CD4-positive, alpha-beta T cell treated with Interleukin-17A for 1 hour (primary cell): ENCODE results near the gene COL16A1.

Source experiments
- DNase-seq: peaks from one replicate; pipeline ENCODE4 v3.0.0-alpha.2; 2020

Gene COL16A1

GRCh38 chr1:31705080-31705866, 1.5 kb upstream of the COL16A1 start:
- peak; percentile 64 for DNase-seq

- no peak for DNase-seq
Observed at GRCh38 chr1:31704271-31705079, 658 bp upstream of the COL16A1 start.

DNA sequence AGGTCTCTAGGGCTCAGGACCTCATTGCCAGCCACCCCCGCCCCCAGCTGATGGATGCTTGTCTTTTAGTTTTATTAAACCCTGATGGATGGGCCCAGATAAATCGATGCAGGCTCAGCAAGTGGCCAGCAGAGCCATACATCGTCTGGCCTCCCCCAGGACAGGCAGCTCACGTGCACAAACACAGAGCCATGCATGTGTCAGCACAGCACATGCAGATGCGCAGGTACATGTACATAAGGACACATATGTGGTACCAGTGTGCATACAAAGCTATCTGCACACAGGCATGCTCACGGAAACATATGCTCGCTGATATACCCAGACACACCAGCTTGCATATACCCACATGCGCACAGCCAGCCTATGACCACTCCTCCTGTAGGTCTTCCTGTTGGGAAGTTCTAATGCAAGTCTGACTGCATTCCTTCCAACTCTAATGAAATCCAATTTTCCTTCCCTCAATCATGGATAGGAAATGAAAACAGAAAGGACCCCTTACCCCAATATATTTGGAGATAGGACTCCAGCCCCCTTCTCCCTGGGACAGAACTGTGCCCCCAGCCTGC, 897 bp downstream of the COL16A1 start:
- DNase-seq, result no peak

DNA sequence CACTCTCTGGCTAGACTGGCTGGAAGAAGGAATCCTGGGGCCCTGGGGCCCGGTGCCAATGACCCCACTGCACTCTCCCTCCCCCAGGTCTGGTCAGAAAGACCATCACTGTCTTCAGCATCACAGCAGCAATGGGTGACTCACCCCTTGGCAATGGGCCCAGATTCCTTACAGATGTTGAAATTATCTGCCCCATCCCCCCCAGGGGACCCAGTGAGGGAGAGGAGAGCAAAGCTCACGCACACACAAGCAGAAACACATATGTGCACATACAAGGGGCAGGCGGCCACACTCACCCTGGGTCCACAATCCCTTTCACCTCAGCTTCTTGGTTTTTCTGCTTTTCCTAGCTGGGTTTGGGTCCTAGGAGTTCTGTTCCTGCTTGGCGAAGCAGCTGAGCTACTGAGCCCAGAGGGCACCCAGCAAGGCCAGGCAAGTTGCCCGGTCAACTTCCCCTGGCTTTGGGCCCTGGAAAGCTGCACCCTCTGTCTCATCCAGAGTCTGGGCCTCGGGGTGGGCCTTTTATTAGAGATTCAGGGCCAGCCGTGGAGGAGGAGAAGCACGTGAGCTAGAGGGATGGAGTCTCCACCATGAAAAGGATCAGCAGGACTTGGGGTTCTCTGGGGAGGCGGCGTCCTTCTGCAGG, 2.6 kb downstream of the COL16A1 start:
- DNase-seq, result no peak

GRCh38 chr1:31700468-31701090, 3.2 kb downstream of the COL16A1 start:
- no peak for DNase-seq

DNA sequence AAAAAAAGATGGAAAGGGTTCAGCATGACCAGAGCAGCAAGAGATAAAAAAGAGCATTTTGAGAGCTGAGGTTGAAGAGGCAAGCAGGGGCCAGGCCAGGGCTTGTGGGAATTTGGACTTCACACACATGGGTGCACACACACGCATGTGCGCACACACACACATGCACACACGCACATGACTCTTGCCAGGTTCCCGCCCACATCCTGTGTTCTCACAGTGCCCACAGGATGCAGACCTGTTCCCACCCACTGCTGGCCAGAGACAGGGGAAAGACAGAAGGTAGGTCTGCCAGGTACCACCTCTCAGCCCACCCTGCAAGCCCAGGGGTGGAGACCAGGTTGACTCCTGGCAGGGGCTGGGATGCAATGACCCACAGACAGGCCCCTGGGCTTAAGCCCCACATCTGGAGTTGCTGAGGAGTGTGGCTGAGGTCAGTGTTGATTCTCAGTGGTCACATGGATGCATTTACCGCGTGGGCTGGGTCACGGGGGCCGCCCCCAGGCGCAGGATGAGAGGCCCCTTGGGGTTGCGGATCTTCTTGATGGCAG, 4.4 kb downstream of the COL16A1 start:
- DNase-seq, result peak; percentile 43

- no peak for DNase-seq
Observed at GRCh38 chr1:31697369-31697984, 6.3 kb downstream of the COL16A1 start.

DNA sequence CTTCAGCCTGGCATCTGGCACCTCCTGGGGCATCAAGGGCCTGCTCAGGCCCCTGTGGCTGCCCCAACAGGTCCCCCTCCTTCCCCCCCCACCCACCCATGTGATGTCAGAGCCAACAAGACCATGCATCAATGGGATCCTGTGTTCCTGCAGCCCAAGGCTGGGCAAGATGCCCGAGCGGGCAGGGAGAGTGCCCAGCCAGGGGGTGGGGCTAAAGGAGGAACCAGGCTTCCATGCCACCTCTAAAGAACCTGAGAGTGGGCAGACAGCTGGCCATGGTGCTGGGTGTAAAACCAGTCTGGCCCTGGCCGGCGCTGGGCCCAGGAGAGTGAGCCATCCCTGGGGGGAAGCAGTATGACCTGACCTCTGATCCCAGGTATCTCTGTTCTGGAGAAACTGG, 7.6 kb downstream of the COL16A1 start:
- DNase-seq, result no peak

DNA sequence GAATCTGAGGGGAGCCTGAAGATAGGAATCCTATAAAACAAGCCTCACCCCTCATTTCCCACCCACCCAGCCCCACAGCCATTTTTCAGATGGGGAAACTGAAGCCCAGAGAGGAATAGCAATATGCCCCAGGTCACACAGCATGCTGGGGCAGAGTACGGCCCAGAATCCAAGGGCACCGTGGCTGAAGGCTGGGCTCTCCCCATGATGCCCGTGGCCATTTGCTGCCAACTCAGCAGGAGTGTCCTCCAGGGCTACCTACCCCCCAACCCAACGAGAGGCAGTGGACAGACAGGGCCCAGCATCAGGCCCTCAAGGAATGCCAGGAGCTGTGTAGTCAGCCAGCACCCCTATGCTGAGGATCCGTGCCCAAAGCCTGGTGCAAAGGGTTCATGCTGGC, 8.5 kb downstream of the COL16A1 start:
- no peak for DNase-seq

DNA sequence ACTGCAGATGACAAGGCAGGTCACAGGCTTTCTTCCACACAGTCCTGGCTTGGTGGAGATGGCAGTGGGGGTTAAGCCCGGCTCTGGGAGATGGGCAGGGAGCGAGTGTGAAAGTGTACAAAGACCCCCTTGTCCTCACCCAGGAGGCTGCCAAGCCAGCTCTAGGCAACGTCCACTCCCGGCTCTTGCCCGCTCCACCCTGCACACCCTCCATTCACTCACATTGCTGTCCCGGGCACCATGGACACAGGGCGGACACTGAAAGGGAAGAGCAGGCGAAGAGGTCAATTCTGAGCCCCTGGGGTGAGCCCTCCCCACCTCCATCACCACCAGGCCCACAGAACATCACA, 8.9 kb downstream of the COL16A1 start:
- no peak for DNase-seq

GRCh38 chr1:31694069-31694963, 9.5 kb downstream of the COL16A1 start:
- DNase-seq, result no peak

GRCh38 chr1:31693231-31693630, 10.6 kb downstream of the COL16A1 start:
- no peak for DNase-seq

GRCh38 chr1:31691951-31692350, 11.9 kb downstream of the COL16A1 start:
- no peak for DNase-seq

DNA sequence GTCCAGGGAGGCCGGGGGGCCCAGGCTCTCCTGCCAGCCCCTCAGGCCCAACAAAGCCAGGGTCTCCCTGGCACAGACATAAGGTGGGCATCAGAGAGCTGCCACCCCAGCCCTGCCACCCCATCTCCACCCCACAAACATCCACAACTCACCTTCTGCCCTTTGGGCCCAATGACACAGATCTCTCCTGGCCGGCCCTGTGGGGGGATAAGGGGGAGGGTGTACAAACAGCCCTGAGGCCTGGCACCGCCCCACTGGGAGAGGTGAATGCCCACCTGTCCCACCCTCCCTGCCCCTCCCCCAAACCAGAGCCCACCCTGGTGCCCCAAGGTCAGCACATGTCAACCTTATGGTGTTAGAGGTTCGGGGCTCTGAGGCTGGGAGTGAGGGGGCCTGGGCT, 12.4 kb downstream of the COL16A1 start:
- DNase-seq, result no peak

- DNase-seq, result no peak
Observed at GRCh38 chr1:31690921-31691320, 12.9 kb downstream of the COL16A1 start.

DNA sequence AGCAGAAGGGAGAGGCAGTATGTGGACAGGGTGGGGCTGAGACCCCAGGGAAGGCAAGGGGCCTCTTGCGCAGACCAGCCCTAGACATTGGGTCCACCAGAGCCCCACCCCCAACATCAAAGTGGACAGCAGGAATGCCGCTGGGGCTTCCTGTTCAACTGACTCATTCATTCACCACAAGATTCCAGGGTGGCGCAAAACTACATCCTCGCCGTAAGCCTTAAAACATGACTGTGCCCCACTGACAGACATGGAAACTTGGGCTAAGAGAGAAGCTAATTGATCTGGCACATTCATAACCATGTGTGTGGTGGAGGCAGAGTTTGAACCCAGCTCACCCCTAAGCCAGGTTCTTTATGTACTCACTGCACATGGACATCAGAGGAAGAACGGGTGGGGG, 14.0 kb downstream of the COL16A1 start:
- no peak for DNase-seq

DNA sequence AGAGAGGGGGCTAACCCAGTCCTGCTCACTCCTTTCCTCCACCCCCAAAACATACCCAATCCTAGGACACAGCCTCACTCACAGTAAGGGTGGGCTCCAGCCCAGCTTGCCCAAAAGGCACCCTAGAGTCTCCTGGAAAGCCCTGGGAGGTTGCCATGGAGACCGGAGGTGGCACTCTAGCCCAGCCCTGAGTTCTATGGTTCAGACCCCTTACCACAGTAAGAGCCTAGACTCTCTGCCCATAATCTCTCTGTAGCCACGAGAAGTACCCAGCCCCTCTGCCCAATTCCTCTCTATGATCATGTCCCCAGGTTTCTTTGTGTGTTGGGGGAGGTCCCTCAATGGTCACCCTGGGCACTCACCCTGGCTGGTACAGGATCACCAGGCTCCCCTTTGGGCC, 14.4 kb downstream of the COL16A1 start:
- DNase-seq, result no peak

DNA sequence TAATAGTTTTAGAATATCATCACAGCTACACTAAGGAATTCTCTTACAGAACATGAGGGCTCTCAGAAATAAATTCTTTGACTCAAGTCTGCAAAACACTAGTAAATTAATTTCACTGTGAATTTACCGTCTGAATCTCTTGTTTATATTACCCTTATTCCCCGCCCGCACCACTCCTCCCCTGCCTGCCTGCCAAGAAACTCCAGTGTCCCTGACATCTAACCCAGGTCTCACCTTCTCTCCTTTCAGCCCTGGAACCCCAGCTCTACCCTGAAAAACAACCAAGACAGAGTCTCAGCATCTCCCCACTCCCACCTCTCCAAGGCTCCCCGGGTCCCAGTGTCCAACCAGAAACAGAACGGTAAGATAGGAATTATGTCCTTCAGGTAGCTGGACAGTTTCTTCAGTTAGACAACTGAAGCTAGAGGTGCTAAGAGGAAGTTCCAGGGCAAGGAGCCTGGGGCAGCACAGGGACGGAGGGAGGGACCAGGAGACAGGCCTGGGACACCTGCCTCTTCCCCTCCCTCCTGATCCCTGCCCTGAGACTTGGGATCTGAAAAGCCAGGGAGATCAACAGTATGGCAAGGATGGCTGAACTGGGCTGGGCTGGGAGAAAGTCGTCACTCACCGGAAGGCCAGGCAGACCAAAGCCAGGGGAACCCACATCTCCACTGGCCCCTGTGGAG, 15.4 kb downstream of the COL16A1 start:
- no peak for DNase-seq

- no peak for DNase-seq
Observed at GRCh38 chr1:31687601-31688000, 16.2 kb downstream of the COL16A1 start.

GRCh38 chr1:31685795-31686194, 18.0 kb downstream of the COL16A1 start:
- DNase-seq, result no peak

DNA sequence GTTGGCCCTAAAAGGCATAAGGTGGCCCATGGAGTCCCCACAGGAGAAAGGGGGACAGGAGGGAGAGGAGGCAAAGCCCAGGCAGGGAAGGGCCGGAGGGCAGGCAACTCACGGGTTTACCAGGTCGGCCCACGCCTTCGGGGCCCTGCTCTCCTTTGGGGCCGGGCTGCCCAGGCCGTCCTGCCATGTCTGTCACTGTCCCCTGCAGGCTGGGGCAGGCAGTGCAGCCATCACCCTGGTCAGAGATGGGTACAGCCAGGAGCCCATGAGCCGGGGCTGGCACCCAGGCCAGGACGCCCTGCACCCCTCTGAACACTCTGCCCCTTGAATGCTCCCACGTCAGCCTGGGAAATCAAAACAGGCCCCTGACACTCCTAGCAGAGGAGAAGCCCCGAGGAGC, 19.8 kb downstream of the COL16A1 start:
- DNase-seq, result no peak
